ENCODE measurements around the gene C1QC. TPM values are rescaled to one million over a fixed set of nuclear protein-coding genes. Genes with fewer than 3 reads are reported as not detected.
A peak's percentile ranks its signal among the peaks of the same experiment; 100 is the strongest.

The C1QC gene
- total and polyA plus RNA-seq, 2 of the 8 experiments (the other 6 are each of a cell fraction or from before 2014, with no cell fraction given) = not detected

GRCh38 chr1:22636927-22637326 lies 6.5 kb upstream of the C1QC start:
- Histone ChIP-seq H4K5ac (ENCODE audit: insufficient read length, low read depth, low read length) (no peak overlapping the region), H2AK5ac (ENCODE audit: low read depth, low read length) (no peak overlapping the region), H3K79me2 (ENCODE audit: control insufficient read depth in 1 of 2, insufficient read depth in 2 of 2, low read length in 2 of 2) (no peaks in the 10 kb centered on the region), H4K20me1 (replicated peaks in 1 of 2; ENCODE audit: control insufficient read depth in 1 of 2, insufficient read depth in 2 of 2, low read length in 2 of 2) (no peaks in the 10 kb centered on the region), H2BK20ac (ENCODE audit: low read length) (no peak overlapping the region), H3K4me1 (replicated peaks in 1 of 4; ENCODE audit: control insufficient read depth in 3 of 4, insufficient read depth in 4 of 4, low read length in 3 of 4) (peaks cover 0 to 6% (median 4%) of the 10 kb centered on the region in 4 experiments; a peak in 4 of 7 replicates), H3K4me2 (ENCODE audit: insufficient read depth in 1 of 2, low read depth in 2 of 2, low read length in 2 of 2) (no peak overlapping the region), H2AFZ (ENCODE audit: low read length) (no peak overlapping the region), H3K23ac (ENCODE audit: insufficient read length) (no peak overlapping the region), H3K36me3 (ENCODE audit: control insufficient read depth in 2 of 4, insufficient read depth in 4 of 4, low read length in 3 of 4) (no peaks in the 10 kb centered on the region), H3K9me3 (ENCODE audit: insufficient read depth in 2 of 2, low read depth in 1 of 2, low read length in 1 of 2) (peaks cover 6 to 8% of the 10 kb centered on the region in 2 experiments; a peak in 2 of 4 replicates), H3K4ac (replicated peaks; ENCODE audit: insufficient read length, low read depth, low read length) (no peak overlapping the region), H3K27ac (ENCODE audit: low read depth, low read length) (no peak overlapping the region), H3K56ac (replicated peaks; ENCODE audit: insufficient read length, low read depth, low read length) (no peak overlapping the region), H4K91ac (replicated peaks; ENCODE audit: insufficient read length, low read length) (peak overlapping the region; percentile 32), H3K79me1 (ENCODE audit: low read depth, low read length) (no peaks in the 10 kb centered on the region), H2BK15ac (ENCODE audit: low read length) (no peak overlapping the region), H2BK5ac (ENCODE audit: low read depth, low read length) (no peak overlapping the region), H4K8ac (ENCODE audit: extremely low read depth, insufficient read depth, low read length) (no peak overlapping the region), H3K14ac (ENCODE audit: insufficient read length) (no peak overlapping the region), H3K18ac (ENCODE audit: extremely low read depth, low read length) (no peak overlapping the region), H3K4me3 (ENCODE audit: extremely low read depth in 1 of 4, insufficient read depth in 2 of 4, low read depth in 3 of 4, low read length in 4 of 4) (no peak overlapping the region; a peak in 1 of 8 replicates), H3K23me2 (ENCODE audit: low read depth, low read length) (no peaks in the 10 kb centered on the region), H2BK12ac (ENCODE audit: low read depth, low read length) (no peak overlapping the region), H3K9ac (replicated peaks in 1 of 4; ENCODE audit: extremely low read depth in 1 of 4, low read depth in 3 of 4, low read length in 3 of 4) (no peak overlapping the region), H3K27me3 (replicated peaks in 1 of 4; ENCODE audit: control insufficient read depth in 3 of 4, extremely low read depth in 1 of 4, insufficient read depth in 3 of 4, low read length in 3 of 4) (no peaks in the 10 kb centered on the region), H2BK120ac (replicated peaks; ENCODE audit: low read depth, low read length) (no peak overlapping the region)
- POLR2A ChIA-PET (ENCODE audit: partially characterized antibody) = interaction anchor here (1.5 kb wide), 1 partner anchor 110 kb away, joined by 4 read pairs; no protein-coding TSS in a partner anchor
- 87% methylated on average over 6 of the region's 6 CpGs; no CpG with 5 or more reads in 1 of the 2 experiments for WGBS, 2 experiments (ENCODE audit: extremely low coverage in 1 of 2, insufficient coverage in 1 of 2, insufficient read length in 1 of 2, insufficient replicate concordance in 2 of 2, low coverage in 1 of 2, low lambda C conversion rate in 2 of 2, missing lambda C conversion rate in 1 of 2)
- CTCF ChIA-PET (ENCODE audit: partially characterized antibody) = interaction anchor here (0.5 to 2.3 kb wide), 3 partner anchors 11 to 94 kb away, joined by 3 to 7 read pairs (median 3); no protein-coding TSS in a partner anchor
- TF ChIP-seq KDM1A (IDR thresholded peaks at IDR 0.05; ENCODE audit: borderline replicate concordance, low read length) (no peak), TAF1 (IDR thresholded peaks at IDR 0.05; ENCODE audit: low read depth, low read length) (no peak), BRCA1 (IDR thresholded peaks at IDR 0.05; ENCODE audit: low read depth, low read length) (no peak), RAD21 (IDR thresholded peaks at IDR 0.05 in 1 of 2, conservative IDR thresholded peaks at IDR 0.05 in 1 of 2; ENCODE audit: low read depth in 2 of 2, low read length in 2 of 2) (no peak), CBX8 (IDR thresholded peaks at IDR 0.05; ENCODE audit: borderline replicate concordance, low read depth, low read length) (no peak), JUND (IDR thresholded peaks at IDR 0.05; ENCODE audit: low read length) (no peak), SIRT6 (IDR thresholded peaks at IDR 0.05; ENCODE audit: low read length) (no peak)
- DNase-seq (ENCODE audit: low read depth in 1 of 2, low spot score in 2 of 2) (no peak), FAIRE-seq (no peak)

All from H1 (cell line).